GM13977 (cell line): Measurements from ENCODE around the gene TSSK6.

Source experiments
- DNase-seq: peaks from one replicate; pipeline ENCODE4 v3.0.0; 2012; ENCODE audit warnings: low spot score
- in situ Hi-C: fragments of 300-500 bp; cut with MboI; formaldehyde crosslinking; loops from one replicate; pipeline ENCODE4 v1.12.0; 2022; ENCODE audit warnings: low sequenced_read_pairs, low pct_unique_long_range_greater_than_20kb, mixed read lengths, inconsistent platforms; ENCODE audit not compliant: unreplicated experiment
- TF ChIP-seq, protein P1 (sequence below): IDR thresholded peaks from 2 replicates; pipeline ENCODE4 v1.5.1; 2012; ENCODE audit warnings: mild to moderate bottlenecking, control low read depth; ENCODE audit not compliant: insufficient read depth; ENCODE audit errors: extremely low read depth, missing control alignments

The TSSK6 gene

DNA sequence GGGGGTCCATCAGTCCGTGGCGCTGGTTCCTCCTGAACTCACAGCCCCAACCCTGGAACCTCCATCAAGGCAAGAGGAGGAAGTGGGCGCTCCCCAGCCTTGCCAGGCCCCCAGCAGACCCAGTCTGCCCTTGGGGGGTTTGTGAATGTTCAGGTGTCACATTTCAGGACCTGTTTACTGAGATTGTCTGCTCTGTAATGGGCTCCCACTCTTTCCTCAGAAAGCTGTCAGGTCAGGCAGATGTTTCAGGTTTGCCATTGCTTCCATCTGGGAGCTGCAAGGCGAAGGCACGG, 29.4 kb downstream of the TSSK6 start:
- TF ChIP-seq, protein P1, sequence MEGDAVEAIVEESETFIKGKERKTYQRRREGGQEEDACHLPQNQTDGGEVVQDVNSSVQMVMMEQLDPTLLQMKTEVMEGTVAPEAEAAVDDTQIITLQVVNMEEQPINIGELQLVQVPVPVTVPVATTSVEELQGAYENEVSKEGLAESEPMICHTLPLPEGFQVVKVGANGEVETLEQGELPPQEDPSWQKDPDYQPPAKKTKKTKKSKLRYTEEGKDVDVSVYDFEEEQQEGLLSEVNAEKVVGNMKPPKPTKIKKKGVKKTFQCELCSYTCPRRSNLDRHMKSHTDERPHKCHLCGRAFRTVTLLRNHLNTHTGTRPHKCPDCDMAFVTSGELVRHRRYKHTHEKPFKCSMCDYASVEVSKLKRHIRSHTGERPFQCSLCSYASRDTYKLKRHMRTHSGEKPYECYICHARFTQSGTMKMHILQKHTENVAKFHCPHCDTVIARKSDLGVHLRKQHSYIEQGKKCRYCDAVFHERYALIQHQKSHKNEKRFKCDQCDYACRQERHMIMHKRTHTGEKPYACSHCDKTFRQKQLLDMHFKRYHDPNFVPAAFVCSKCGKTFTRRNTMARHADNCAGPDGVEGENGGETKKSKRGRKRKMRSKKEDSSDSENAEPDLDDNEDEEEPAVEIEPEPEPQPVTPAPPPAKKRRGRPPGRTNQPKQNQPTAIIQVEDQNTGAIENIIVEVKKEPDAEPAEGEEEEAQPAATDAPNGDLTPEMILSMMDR = no peak
- DNase-seq = no peak
- in situ Hi-C loops = loop anchor here (25.0 kb wide), 1 partner anchor 324 kb away; the partner anchor contains the start of gene MEF2B

DNA sequence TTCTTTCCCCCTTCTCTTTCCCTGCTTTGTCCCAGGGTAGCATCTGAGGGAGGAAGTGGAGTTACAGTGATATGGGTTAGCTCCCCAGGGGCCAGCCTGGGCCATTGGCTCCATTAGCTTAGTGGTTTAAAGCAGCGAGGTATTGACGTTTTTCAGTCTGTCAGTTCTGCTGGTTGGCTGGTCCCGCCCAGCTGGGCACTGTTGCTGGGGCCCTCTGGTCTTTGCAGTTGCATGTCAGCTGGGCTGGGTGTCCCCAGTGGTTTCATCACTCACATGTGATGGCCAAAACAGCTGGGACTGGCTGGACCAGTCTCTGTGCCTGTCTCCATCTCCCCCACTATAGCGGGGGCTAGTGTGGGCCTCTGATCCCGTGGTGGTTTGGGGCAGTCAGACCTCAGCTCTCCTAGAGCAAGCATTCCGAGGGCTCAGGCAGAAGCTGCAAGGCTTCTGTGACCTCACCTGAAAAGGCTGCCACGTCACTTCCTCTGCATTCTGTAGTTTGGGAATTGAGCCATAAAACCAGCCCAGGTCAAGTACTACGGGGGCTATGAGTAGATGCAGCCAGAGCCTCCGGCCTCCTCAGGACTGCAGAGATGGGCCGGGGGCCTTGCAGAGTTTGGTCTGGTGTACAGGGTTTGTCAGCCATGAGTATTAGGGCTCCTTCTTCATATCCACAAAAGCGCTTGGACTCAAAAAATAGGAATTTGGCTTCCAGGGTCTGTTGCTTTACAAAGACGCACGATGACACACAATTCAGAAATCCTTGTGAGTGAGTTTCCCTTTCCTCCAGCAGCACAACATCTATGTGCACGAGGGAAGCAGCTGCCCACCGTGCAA, 30.0 kb downstream of the TSSK6 start:
- TF ChIP-seq, protein P1 = no peak
- DNase-seq = no peak
- in situ Hi-C loops = loop anchor here (25.0 kb wide), 1 partner anchor 323 kb away; the partner anchor contains the start of gene MEF2B

DNA sequence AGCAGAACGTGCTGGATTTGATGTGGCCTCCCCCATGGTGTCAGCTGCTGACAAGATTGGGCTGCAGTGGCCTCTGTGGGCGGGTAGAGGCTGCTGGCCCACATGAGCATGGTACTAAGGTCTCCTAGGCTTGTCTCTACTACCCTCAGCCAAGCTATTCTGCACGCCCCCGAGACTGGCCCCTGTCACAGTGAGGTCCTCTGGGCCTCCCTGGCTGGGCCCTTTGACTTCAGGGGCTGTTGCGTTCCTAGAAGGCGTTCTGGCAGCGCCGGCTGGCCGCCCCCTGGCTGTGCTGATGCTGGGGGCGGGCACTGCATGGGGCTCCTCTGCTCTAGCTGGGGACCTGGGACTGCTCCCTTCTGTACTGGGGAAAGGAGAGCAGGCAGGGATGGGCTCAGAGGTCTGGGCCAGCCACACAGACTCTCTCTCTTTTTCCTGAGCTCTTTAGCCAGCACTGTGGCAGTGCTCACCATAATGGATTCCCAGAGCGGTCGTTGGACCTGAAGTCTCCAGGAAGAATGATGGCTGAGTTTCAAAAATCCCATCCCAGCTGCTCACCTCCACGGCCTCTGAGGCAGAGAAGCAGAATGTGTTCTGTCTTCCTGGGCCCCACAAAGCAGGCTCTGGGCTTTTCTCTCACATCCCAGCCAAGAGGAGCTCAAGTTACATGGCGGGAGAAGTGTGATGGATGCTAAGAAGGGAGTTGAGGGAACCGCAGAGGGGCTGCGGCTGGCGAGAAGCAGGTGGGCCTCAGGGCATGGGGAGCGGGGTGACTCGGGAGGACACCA, 32.3 kb downstream of the TSSK6 start:
- TF ChIP-seq, protein P1 = no peak
- DNase-seq = no peak
- in situ Hi-C loops = loop anchor here (25.0 kb wide), 1 partner anchor 321 kb away; the partner anchor contains the start of gene MEF2B

DNA sequence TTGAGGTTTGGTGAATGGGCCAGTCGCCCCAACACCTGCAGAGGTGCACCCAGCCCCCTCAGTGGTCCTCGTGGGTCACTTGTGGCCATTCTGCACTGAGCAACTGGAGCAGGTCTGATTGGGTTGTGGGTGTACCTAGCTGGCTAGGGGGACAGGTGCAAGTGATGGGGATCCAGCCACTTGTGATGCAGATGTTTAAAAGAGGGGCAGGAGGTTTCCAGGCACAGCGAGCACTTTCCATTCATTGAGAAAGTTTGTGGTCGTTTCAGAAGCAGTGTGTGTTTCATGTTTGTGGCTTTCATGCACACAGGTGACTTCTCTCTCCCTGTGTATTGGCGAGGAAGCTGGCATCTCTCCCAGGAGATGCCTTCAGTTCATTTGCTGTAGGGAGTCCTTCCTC, 34.7 kb downstream of the TSSK6 start:
- in situ Hi-C loops = loop anchor here (25.0 kb wide), 1 partner anchor 318 kb away; the partner anchor contains the start of gene MEF2B

DNA sequence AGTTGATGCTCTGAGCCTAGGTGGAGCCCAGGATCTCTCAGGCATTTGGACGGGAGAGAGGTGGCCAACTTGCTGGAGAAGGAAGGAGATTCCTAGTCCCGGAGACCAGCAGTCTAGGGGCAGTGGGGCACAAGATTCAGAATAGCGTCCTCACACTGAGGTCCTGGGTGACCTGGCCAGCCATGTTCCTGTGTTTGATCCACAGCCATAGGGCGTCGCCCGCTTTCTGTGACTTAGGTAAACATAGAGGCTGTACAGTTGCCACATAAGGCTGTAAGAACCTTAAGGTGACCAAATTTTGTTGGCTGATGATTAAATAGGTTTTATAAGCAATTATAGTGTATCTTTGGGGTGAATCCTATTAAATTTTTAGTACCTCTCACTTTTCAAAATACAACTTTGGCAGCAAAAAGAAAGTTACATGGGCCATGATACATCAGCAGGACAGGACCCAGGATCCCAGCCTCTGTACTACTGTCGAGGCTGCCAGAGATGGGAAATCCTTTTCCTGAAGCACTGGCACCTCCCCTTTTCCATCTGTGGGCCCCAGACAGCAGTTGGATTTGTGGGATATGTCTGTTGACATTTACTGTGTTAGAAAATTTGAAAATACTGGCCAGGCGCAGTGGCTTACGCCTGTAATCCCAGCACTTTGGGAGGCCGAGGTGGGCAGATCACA, 37.5 kb downstream of the TSSK6 start:
- in situ Hi-C loops = loop anchor here (25.0 kb wide), 1 partner anchor 316 kb away; the partner anchor contains the start of gene MEF2B

More for the DNA sequence above, 34.7 kb downstream of the TSSK6 start:
- TF ChIP-seq, protein P1 = no peak
- DNase-seq = no peak

More for the DNA sequence above, 37.5 kb downstream of the TSSK6 start:
- no peak for DNase-seq
- TF ChIP-seq, protein P1 = no peak
